Measurements from ENCODE around the gene SST.

The SST gene

DNA sequence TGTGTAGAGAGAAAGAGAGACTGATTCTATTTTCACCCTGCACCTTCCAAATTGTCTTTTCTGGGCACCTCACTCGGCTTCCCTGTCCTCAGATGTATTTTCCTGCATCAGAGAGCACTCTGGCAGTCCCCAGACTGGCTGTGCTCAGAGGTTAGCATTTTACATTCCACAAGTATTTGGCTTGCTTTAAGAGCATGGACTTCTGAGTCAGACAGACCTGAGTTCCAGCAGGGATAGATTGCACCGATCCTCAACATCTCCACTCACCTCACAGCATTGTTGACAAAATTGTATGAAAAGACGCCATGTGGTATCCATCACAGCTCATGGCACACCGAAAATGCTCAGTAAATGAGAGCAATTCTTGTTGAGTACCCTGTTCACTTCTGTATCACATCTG, 45.6 kb downstream of the SST start:
- H2AFZ ChIP-seq (ENCODE audit: low read length) = no peak overlapping the region
- H3K27ac ChIP-seq (ENCODE audit: low read length) = no peak overlapping the region
- no peaks in the 10 kb centered on the region for H3F3A ChIP-seq (ENCODE audit: insufficient read depth, low read length)
- H3K9me3 ChIP-seq (replicated peaks; ENCODE audit: insufficient read depth, low read length) = no peaks in the 10 kb centered on the region
- no peak overlapping the region for H3K9ac ChIP-seq (ENCODE audit: low read length)
- H3K4me3 ChIP-seq (ENCODE audit: low read length) = no peak overlapping the region
- H3K36me3 ChIP-seq (replicated peaks; ENCODE audit: insufficient read depth, low read length) = no peaks in the 10 kb centered on the region
- H3K9me2 ChIP-seq (replicated peaks; ENCODE audit: insufficient read depth, low read length) = no peaks in the 10 kb centered on the region
- DNase-seq = no peak
- no peaks in the 10 kb centered on the region for H3K4me1 ChIP-seq (ENCODE audit: low read length)
- H3K4me2 ChIP-seq (ENCODE audit: low read depth, low read length) = no peak overlapping the region
- H3K27me3 ChIP-seq (replicated peaks; ENCODE audit: insufficient read depth, low read length) = no peaks in the 10 kb centered on the region
- no peaks in the 10 kb centered on the region for H4K20me1 ChIP-seq (ENCODE audit: insufficient read depth, low read length)
- no peaks in the 10 kb centered on the region for H3K79me2 ChIP-seq (ENCODE audit: low read length)
- TF ChIP-seq EZH2phosphoT487 (IDR thresholded peaks at IDR 0.05; ENCODE audit: low read length) (no peak), EZH2 (optimal IDR thresholded peaks at IDR 0.05; ENCODE audit: low read depth, low read length) (no peak)
- TF ChIP-seq, protein P1, sequence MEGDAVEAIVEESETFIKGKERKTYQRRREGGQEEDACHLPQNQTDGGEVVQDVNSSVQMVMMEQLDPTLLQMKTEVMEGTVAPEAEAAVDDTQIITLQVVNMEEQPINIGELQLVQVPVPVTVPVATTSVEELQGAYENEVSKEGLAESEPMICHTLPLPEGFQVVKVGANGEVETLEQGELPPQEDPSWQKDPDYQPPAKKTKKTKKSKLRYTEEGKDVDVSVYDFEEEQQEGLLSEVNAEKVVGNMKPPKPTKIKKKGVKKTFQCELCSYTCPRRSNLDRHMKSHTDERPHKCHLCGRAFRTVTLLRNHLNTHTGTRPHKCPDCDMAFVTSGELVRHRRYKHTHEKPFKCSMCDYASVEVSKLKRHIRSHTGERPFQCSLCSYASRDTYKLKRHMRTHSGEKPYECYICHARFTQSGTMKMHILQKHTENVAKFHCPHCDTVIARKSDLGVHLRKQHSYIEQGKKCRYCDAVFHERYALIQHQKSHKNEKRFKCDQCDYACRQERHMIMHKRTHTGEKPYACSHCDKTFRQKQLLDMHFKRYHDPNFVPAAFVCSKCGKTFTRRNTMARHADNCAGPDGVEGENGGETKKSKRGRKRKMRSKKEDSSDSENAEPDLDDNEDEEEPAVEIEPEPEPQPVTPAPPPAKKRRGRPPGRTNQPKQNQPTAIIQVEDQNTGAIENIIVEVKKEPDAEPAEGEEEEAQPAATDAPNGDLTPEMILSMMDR (IDR thresholded peaks at IDR 0.05; ENCODE audit: low read length) = no peak

DNA sequence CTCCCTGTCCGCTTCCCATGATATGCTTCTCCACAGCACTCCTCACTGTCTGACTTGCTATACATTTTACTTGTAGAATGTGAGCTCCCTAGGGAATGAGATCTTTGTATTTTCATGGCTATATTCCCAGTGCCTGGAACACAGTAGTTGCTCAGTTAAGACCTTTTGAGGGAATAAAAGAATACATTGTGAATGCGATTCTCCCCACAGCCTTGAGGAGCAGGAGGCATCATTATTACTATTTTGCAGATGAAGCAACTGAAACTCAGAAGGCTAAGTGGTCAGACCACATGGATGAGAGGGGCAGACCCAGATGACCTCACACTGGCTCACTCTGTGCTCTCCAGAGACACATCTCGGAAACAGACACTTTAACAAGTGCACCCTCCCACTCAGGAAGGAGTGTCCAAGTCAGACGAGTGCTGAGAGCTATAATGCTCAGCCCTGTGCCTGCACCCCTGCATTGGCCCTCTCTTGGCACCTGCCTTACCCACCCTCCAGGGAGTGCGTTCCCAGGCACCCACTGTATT, 46.8 kb downstream of the SST start:
- Histone ChIP-seq H3K9me3 (replicated peaks; ENCODE audit: insufficient read depth, low read length) (no peaks in the 10 kb centered on the region), H3K79me2 (ENCODE audit: low read length) (no peaks in the 10 kb centered on the region), H3K4me2 (ENCODE audit: low read depth, low read length) (no peak overlapping the region), H3K4me3 (ENCODE audit: low read length) (no peak overlapping the region), H3K36me3 (replicated peaks; ENCODE audit: insufficient read depth, low read length) (no peaks in the 10 kb centered on the region), H3K9me2 (replicated peaks; ENCODE audit: insufficient read depth, low read length) (no peaks in the 10 kb centered on the region), H3F3A (ENCODE audit: insufficient read depth, low read length) (no peaks in the 10 kb centered on the region), H3K27ac (ENCODE audit: low read length) (no peak overlapping the region), H3K9ac (ENCODE audit: low read length) (no peak overlapping the region), H3K27me3 (replicated peaks; ENCODE audit: insufficient read depth, low read length) (no peaks in the 10 kb centered on the region), H2AFZ (ENCODE audit: low read length) (no peak overlapping the region), H3K4me1 (ENCODE audit: low read length) (no peaks in the 10 kb centered on the region), H4K20me1 (ENCODE audit: insufficient read depth, low read length) (no peaks in the 10 kb centered on the region)
- DNase-seq = no peak
- TF ChIP-seq EZH2phosphoT487 (IDR thresholded peaks at IDR 0.05; ENCODE audit: low read length) (no peak), EZH2 (optimal IDR thresholded peaks at IDR 0.05; ENCODE audit: low read depth, low read length) (no peak)

DNA sequence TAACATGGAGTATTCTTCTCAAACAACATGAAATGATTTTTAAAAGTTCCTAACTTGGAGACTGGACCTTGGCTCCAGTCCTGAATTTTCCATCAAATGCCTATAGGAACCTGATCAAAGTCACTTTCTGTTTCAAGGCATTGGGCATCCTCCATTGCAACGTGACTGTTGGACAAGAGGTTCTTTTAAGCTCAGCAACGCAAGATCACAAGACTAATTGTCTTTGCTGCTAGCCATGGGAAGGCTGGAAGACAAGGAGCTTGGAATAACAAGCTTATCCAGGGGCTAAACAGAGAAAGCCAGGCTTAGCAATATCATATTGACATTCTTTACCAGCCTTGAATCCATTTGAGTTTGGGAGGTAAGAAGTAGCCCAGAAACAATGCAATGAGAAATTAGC, 48.3 kb downstream of the SST start:
- DNase-seq = no peak

DNA sequence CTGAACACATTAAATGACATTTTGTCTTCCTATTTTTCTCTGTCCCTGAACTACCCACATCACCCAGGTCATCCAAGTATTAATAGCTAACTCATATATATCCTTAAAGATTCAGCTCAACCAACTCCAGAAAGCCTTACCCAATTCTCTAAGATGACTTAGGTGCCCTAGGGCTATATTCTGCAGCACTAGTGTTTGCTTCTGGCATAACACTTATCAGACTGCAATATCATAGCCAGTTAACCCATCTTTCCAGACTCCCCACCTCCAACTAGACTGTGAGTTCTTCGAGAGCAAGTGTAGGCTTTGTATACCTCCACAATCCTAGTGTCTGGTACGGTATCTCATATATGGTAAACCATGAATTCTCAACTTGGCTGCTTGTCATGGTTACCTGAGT, 50.7 kb downstream of the SST start:
- Histone ChIP-seq H3K27ac (ENCODE audit: low read length) (no peak overlapping the region), H3K9me3 (replicated peaks; ENCODE audit: insufficient read depth, low read length) (no peaks in the 10 kb centered on the region), H3K9ac (ENCODE audit: low read length) (no peak overlapping the region), H3K9me2 (replicated peaks; ENCODE audit: insufficient read depth, low read length) (no peaks in the 10 kb centered on the region), H3K4me3 (ENCODE audit: low read length) (no peak overlapping the region), H2AFZ (ENCODE audit: low read length) (no peak overlapping the region), H3K36me3 (replicated peaks; ENCODE audit: insufficient read depth, low read length) (no peaks in the 10 kb centered on the region), H3K27me3 (replicated peaks; ENCODE audit: insufficient read depth, low read length) (no peaks in the 10 kb centered on the region), H3F3A (ENCODE audit: insufficient read depth, low read length) (no peaks in the 10 kb centered on the region), H4K20me1 (ENCODE audit: insufficient read depth, low read length) (no peaks in the 10 kb centered on the region), H3K4me2 (ENCODE audit: low read depth, low read length) (no peak overlapping the region), H3K4me1 (ENCODE audit: low read length) (no peaks in the 10 kb centered on the region), H3K79me2 (ENCODE audit: low read length) (no peaks in the 10 kb centered on the region)
- DNase-seq = no peak
- TF ChIP-seq EZH2phosphoT487 (IDR thresholded peaks at IDR 0.05; ENCODE audit: low read length) = no peak
- no peak for TF ChIP-seq EZH2 (optimal IDR thresholded peaks at IDR 0.05; ENCODE audit: low read depth, low read length)
- TF ChIP-seq, protein P1 (IDR thresholded peaks at IDR 0.05; ENCODE audit: low read length) = no peak

More for the DNA sequence above, 48.3 kb downstream of the SST start:
- no peaks in the 10 kb centered on the region for H3F3A ChIP-seq (ENCODE audit: insufficient read depth, low read length)
- no peaks in the 10 kb centered on the region for H3K79me2 ChIP-seq (ENCODE audit: low read length)
- TF ChIP-seq EZH2phosphoT487 (IDR thresholded peaks at IDR 0.05; ENCODE audit: low read length) = no peak
- TF ChIP-seq EZH2 (optimal IDR thresholded peaks at IDR 0.05; ENCODE audit: low read depth, low read length) = no peak
- TF ChIP-seq, protein P1 (IDR thresholded peaks at IDR 0.05; ENCODE audit: low read length) = no peak
- no peaks in the 10 kb centered on the region for H3K4me1 ChIP-seq (ENCODE audit: low read length)
- no peaks in the 10 kb centered on the region for H3K36me3 ChIP-seq (replicated peaks; ENCODE audit: insufficient read depth, low read length)
- no peak overlapping the region for H2AFZ ChIP-seq (ENCODE audit: low read length)
- H3K9me3 ChIP-seq (replicated peaks; ENCODE audit: insufficient read depth, low read length) = no peaks in the 10 kb centered on the region
- H3K9ac ChIP-seq (ENCODE audit: low read length) = no peak overlapping the region
- no peak overlapping the region for H3K27ac ChIP-seq (ENCODE audit: low read length)
- H3K4me2 ChIP-seq (ENCODE audit: low read depth, low read length) = no peak overlapping the region
- no peaks in the 10 kb centered on the region for H4K20me1 ChIP-seq (ENCODE audit: insufficient read depth, low read length)
- no peaks in the 10 kb centered on the region for H3K9me2 ChIP-seq (replicated peaks; ENCODE audit: insufficient read depth, low read length)
- H3K27me3 ChIP-seq (replicated peaks; ENCODE audit: insufficient read depth, low read length) = no peaks in the 10 kb centered on the region
- H3K4me3 ChIP-seq (ENCODE audit: low read length) = no peak overlapping the region
